Sigmoid colon (tissue), 4 donors: ENCODE measurements around the gene NIN.

Source experiments
- EP300 ChIP-seq, 4 donors: sonication (generic); formaldehyde crosslinking; IDR thresholded peaks; one replicate each; pipeline ENCODE4 v1.6.1; 2017; ENCODE audit warnings: antibody characterized with exemption in 4 of 4
- POLR2A ChIP-seq, 2 donors: fragments of 450-650 bp; IDR thresholded peaks; one replicate each; pipeline ENCODE4 v1.6.1; 2016; ENCODE audit warnings: antibody characterized with exemption in 2 of 2, mild to moderate bottlenecking in 2 of 2, moderate library complexity in 2 of 2
- POLR2AphosphoS5 ChIP-seq, 4 donors: sonication (generic); formaldehyde crosslinking; IDR thresholded peaks; one replicate each; pipeline ENCODE4 v1.6.1; 2017; ENCODE audit warnings: antibody characterized with exemption in 4 of 4
- TF ChIP-seq, protein P1 (sequence below), 4 experiments: fragments of 450-650 bp in 3 of 4; fragments of 200-600 bp in 1 of 4; IDR thresholded peaks; one replicate each; pipeline ENCODE4 v1.5.1; 2016 to 2019; ENCODE audit warnings: antibody characterized with exemption in 4 of 4, mild to moderate bottlenecking in 3 of 4, moderate library complexity in 2 of 4

- no peak for TF ChIP-seq EP300 (IDR thresholded peaks at IDR 0.05)
- TF ChIP-seq POLR2A (IDR thresholded peaks at IDR 0.05): no peak
- TF ChIP-seq, protein P1, sequence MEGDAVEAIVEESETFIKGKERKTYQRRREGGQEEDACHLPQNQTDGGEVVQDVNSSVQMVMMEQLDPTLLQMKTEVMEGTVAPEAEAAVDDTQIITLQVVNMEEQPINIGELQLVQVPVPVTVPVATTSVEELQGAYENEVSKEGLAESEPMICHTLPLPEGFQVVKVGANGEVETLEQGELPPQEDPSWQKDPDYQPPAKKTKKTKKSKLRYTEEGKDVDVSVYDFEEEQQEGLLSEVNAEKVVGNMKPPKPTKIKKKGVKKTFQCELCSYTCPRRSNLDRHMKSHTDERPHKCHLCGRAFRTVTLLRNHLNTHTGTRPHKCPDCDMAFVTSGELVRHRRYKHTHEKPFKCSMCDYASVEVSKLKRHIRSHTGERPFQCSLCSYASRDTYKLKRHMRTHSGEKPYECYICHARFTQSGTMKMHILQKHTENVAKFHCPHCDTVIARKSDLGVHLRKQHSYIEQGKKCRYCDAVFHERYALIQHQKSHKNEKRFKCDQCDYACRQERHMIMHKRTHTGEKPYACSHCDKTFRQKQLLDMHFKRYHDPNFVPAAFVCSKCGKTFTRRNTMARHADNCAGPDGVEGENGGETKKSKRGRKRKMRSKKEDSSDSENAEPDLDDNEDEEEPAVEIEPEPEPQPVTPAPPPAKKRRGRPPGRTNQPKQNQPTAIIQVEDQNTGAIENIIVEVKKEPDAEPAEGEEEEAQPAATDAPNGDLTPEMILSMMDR (IDR thresholded peaks at IDR 0.05): no peak
- no peak for TF ChIP-seq POLR2AphosphoS5 (IDR thresholded peaks at IDR 0.05)
Observed at GRCh38 chr14:50844391-50844790, 13.4 kb upstream of the NIN start.
